A549 (cell line): ENCODE data around the gene ADISSP.

Experiments
- ESRRA ChIP-seq: fragments of 150-350 bp; IDR thresholded peaks from 2 replicates; pipeline ENCODE4 v1.6.1; 2014; ENCODE audit warnings: mild to moderate bottlenecking, low read length, borderline replicate concordance
- POLR2A ChIP-seq: IDR thresholded peaks from 2 replicates; pipeline ENCODE4 v1.6.1; 2012; ENCODE audit warnings: mild to moderate bottlenecking, low read length
- RFX5 ChIP-seq: fragments of 450-650 bp; IDR thresholded peaks from 2 replicates; pipeline ENCODE4 v1.7.1; 2014; ENCODE audit warnings: antibody characterized with exemption, mild to moderate bottlenecking, moderate library complexity
- SMC3 ChIP-seq: fragments of >200 bp; sonication (Bioruptor Twin); formaldehyde crosslinking; IDR thresholded peaks from 3 replicates; pipeline ENCODE4 v1.6.1; 2018; ENCODE audit warnings: inconsistent platforms
- TF ChIP-seq, protein P1 (sequence below): fragments of >200 bp; sonication (Bioruptor Twin); formaldehyde crosslinking; IDR thresholded peaks from 3 replicates; pipeline ENCODE4 v1.5.1; 2016
- TF ChIP-seq, protein P2 (sequence below): IDR thresholded peaks from 2 replicates; pipeline ENCODE4 v1.6.1; 2012

DNA sequence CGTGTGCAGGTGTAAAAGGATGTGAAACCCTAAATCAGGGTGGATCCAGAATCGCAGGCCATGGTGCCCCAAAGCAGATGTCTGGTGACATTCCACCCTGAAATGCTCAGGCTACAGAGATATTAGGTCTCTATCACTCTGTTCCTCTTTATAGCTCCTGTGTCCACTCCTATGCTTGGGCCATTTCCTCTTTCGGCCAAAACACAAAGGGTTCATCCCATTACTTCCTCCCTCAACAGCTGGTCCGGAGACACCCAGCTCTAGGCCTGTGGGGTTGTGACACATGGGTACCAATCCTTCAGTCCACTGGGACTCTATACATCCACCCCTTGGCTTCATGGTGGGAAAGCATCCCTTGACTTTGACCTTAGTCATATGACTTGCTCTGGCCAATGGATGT is 53.5 kb downstream of the ADISSP start:
- TF ChIP-seq, protein P1, sequence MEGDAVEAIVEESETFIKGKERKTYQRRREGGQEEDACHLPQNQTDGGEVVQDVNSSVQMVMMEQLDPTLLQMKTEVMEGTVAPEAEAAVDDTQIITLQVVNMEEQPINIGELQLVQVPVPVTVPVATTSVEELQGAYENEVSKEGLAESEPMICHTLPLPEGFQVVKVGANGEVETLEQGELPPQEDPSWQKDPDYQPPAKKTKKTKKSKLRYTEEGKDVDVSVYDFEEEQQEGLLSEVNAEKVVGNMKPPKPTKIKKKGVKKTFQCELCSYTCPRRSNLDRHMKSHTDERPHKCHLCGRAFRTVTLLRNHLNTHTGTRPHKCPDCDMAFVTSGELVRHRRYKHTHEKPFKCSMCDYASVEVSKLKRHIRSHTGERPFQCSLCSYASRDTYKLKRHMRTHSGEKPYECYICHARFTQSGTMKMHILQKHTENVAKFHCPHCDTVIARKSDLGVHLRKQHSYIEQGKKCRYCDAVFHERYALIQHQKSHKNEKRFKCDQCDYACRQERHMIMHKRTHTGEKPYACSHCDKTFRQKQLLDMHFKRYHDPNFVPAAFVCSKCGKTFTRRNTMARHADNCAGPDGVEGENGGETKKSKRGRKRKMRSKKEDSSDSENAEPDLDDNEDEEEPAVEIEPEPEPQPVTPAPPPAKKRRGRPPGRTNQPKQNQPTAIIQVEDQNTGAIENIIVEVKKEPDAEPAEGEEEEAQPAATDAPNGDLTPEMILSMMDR, result no peak
- TF ChIP-seq POLR2A (no peak), SMC3 (no peak), RFX5 (no peak), ESRRA (no peak)
- TF ChIP-seq, protein P2, sequence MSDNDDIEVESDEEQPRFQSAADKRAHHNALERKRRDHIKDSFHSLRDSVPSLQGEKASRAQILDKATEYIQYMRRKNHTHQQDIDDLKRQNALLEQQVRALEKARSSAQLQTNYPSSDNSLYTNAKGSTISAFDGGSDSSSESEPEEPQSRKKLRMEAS, result no peak
